Stimulated activated memory B cell treated with anti-CD40 and anti-IgM and Interleukin-4, amounts not matched to agents 10 μg/mL and 1 μg/mL and 100 μg/mL, for 72 hours (primary cell): ENCODE measurements around the gene CREB3L2.
"Not testable (repeated sequence)": the region's sequence is repeated elsewhere in the genome, so short reads cannot be mapped to it uniquely, and the experiment has no call there.

Source experiments
- ATAC-seq: fragments of 150-1000 bp; cut with Tn5 transposase; 2 replicates; pipeline ENCODE4 v1.10.0; 2021
- H3K27ac Mint-ChIP-seq: one replicate; pipeline ENCODE4 v1.8.0; 2022; ENCODE audit warnings: mild to moderate bottlenecking, mixed read lengths
- H3K27me3 Mint-ChIP-seq: one replicate; pipeline ENCODE4 v1.8.0; 2022; ENCODE audit warnings: mixed read lengths
- H3K36me3 Mint-ChIP-seq: one replicate; pipeline ENCODE4 v1.8.0; 2022; ENCODE audit warnings: mixed read lengths
- H3K4me1 Mint-ChIP-seq: one replicate; pipeline ENCODE4 v1.8.0; 2022; ENCODE audit warnings: mixed read lengths
- H3K4me3 Mint-ChIP-seq: one replicate; pipeline ENCODE4 v1.8.0; 2022; ENCODE audit warnings: mild to moderate bottlenecking, moderate library complexity, mixed read lengths
- H3K9me3 Mint-ChIP-seq: one replicate; pipeline ENCODE4 v1.8.0; 2022; ENCODE audit warnings: mixed read lengths

The CREB3L2 gene

GRCh38 chr7:138001529-138002095 lies at the start of gene CREB3L2:
Gene CREB3L2, minus strand, starts transcription at chr7:138002086. Its CDS starts 381 bp downstream, at chr7:138001705.
- ATAC-seq: peak; percentile 67
- peaks cover 26% of the 10 kb centered on the region for H3K4me1 Mint-ChIP-seq
- no peaks in the 10 kb centered on the region for H3K27me3 Mint-ChIP-seq
- peak within 1 kb of the TSS; percentile 88 for H3K4me3 Mint-ChIP-seq
- H3K9me3 Mint-ChIP-seq: no peaks in the 10 kb centered on the region
- H3K36me3 Mint-ChIP-seq: peaks cover 13% of the 10 kb centered on the region
- H3K27ac Mint-ChIP-seq: peak within 1 kb of the TSS; percentile 87

- ATAC-seq: no peak
- Mint-ChIP-seq H3K27ac (no peak overlapping the region), H3K27me3 (peaks cover 20% of the 10 kb centered on the region), H3K4me3 (no peak overlapping the region), H3K4me1 (no peaks in the 10 kb centered on the region), H3K36me3 (no peaks in the 10 kb centered on the region), H3K9me3 (peaks cover 7% of the 10 kb centered on the region)
Observed at GRCh38 chr7:138049505-138050116, 47.7 kb upstream of the CREB3L2 start.

DNA sequence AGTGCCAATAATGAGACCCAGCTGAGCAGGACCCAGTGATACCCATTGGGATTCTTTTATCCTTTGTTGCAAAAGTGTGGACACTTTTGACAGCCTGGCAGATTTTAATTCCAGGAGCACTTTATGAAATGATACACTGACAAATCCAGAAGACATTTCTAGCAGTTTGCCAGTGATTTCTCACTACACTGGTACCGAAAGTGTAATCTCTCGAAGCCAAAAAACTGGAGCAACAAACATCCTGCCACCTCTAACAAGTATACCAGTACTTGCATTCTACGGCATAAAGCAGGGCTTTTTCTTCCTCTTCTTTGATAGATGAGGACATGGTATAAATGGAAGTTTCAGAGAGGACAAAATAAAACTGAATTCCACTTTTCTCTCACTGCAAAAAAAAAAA lies 46.0 kb upstream of the CREB3L2 start:
- H3K27ac Mint-ChIP-seq: no peak overlapping the region
- peaks cover 20% of the 10 kb centered on the region for H3K27me3 Mint-ChIP-seq
- peaks cover 7% of the 10 kb centered on the region for H3K9me3 Mint-ChIP-seq
- ATAC-seq: no peak
- H3K36me3 Mint-ChIP-seq: no peaks in the 10 kb centered on the region
- H3K4me1 Mint-ChIP-seq: no peaks in the 10 kb centered on the region
- H3K4me3 Mint-ChIP-seq: no peak overlapping the region

- no peak for ATAC-seq
- Mint-ChIP-seq H3K27ac (no peak overlapping the region), H3K36me3 (no peaks in the 10 kb centered on the region), H3K27me3 (peaks cover 20% of the 10 kb centered on the region), H3K4me1 (peaks cover 4% of the 10 kb centered on the region), H3K9me3 (peaks cover 7% of the 10 kb centered on the region), H3K4me3 (no peak overlapping the region)
Observed at GRCh38 chr7:138044897-138045296, 43.0 kb upstream of the CREB3L2 start.

- not testable (repeated sequence) for H3K4me1 Mint-ChIP-seq, H3K4me3 Mint-ChIP-seq, H3K27ac Mint-ChIP-seq, ATAC-seq, H3K36me3 Mint-ChIP-seq
- peaks cover 11% of the 10 kb centered on the region for H3K27me3 Mint-ChIP-seq
- peaks cover 14% of the 10 kb centered on the region for H3K9me3 Mint-ChIP-seq
Observed at GRCh38 chr7:138040063-138040462, 38.2 kb upstream of the CREB3L2 start.

DNA sequence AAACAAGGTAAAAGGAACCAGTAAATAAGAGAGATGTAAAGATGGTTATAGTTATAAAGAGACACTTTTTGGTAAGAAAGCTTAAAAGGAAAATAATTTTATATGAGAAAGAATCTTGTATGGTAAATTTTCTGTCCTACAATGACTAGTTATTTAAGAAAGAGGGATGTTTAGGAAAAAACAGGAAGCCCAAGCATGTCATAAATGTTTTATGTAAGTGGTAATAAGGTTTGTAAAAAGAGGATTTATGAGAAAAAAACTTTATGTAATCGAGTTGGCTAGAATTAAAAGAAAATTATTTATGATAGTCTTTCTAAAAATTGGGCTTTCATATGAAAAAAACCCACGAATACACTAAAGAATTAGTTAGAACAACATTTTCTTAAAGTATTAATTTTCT lies 34.2 kb upstream of the CREB3L2 start:
- peaks cover 13% of the 10 kb centered on the region for H3K9me3 Mint-ChIP-seq
- no peak overlapping the region for H3K27ac Mint-ChIP-seq
- H3K36me3 Mint-ChIP-seq: no peaks in the 10 kb centered on the region
- H3K4me3 Mint-ChIP-seq: no peak overlapping the region
- peaks cover 8% of the 10 kb centered on the region for H3K27me3 Mint-ChIP-seq
- H3K4me1 Mint-ChIP-seq: peaks cover 6% of the 10 kb centered on the region
- ATAC-seq: no peak

GRCh38 chr7:138033241-138033640 lies 31.4 kb upstream of the CREB3L2 start:
- Mint-ChIP-seq H3K27ac (no peak overlapping the region), H3K36me3 (no peaks in the 10 kb centered on the region), H3K4me1 (peaks cover 11% of the 10 kb centered on the region), H3K27me3 (no peaks in the 10 kb centered on the region), H3K9me3 (peaks cover 6% of the 10 kb centered on the region), H3K4me3 (no peak overlapping the region)
- ATAC-seq: no peak

- no peak for ATAC-seq
- Mint-ChIP-seq H3K27ac (no peak overlapping the region), H3K4me3 (no peak overlapping the region), H3K36me3 (no peaks in the 10 kb centered on the region), H3K27me3 (no peaks in the 10 kb centered on the region), H3K4me1 (peaks cover 15% of the 10 kb centered on the region), H3K9me3 (peaks cover 6% of the 10 kb centered on the region)
Observed at GRCh38 chr7:138032770-138033169, 30.9 kb upstream of the CREB3L2 start.

GRCh38 chr7:138032186-138032585 lies 30.3 kb upstream of the CREB3L2 start:
- Mint-ChIP-seq H3K27me3 (no peaks in the 10 kb centered on the region), H3K4me1 (peaks cover 15% of the 10 kb centered on the region), H3K36me3 (no peaks in the 10 kb centered on the region), H3K4me3 (no peak overlapping the region), H3K9me3 (peaks cover 6% of the 10 kb centered on the region), H3K27ac (no peak overlapping the region)
- no peak for ATAC-seq

DNA sequence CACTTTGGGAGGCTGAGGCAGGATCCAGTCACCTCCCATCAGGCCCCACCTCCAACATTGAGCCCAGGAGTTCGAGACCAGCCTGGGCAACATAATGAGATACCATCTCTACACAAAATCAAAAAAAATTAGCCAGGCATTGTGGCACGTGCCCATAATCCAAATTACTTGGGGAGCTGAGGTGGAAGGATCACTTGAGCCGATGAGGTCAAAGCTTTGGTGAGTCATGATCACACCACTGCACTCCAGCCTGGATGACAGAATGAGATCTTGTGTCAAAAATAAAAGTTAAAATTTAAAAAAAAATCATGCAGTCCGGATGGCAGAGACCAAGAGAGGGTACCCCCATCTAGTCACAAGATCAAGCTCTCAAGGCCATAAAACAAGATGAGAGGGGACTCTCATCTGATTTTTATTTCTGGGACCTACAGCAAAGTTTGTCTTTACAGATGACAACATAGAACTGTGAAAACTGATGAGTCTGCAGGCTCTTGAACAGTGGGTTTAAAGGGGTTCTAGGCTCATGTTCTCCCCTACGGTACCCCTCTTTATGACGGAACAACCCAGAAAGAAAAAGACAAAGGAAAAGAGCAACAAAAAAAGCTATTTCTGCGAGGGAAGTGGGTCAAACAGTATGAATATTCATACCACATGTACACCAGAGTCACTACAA lies 28.9 kb upstream of the CREB3L2 start:
- Mint-ChIP-seq H3K4me1 (peaks cover 21% of the 10 kb centered on the region), H3K36me3 (no peaks in the 10 kb centered on the region), H3K27ac (no peak overlapping the region), H3K9me3 (peaks cover 3% of the 10 kb centered on the region), H3K4me3 (no peak overlapping the region), H3K27me3 (no peaks in the 10 kb centered on the region)
- no peak for ATAC-seq

DNA sequence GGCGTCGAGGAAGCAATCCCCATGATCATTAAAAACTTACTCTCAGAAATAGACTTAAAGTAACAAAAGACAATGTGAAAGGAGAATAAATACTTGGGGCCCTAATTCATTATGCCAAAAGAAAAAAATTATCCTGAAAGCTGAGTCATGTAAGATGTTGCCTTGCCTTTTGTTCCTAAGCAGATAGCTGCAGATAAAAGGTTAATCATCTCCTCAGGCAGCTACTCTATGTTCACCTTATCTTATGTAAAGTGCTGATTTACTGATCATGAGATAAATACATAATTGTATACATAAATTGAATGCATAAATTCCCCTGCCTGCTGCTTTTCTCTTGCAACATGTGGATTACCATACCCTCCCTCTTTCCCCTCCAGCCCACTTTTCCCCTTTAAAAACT lies 28.1 kb upstream of the CREB3L2 start:
- peaks cover 21% of the 10 kb centered on the region for H3K4me1 Mint-ChIP-seq
- H3K36me3 Mint-ChIP-seq: no peaks in the 10 kb centered on the region
- H3K27me3 Mint-ChIP-seq: no peaks in the 10 kb centered on the region
- no peak overlapping the region for H3K4me3 Mint-ChIP-seq
- peaks cover under 1% of the 10 kb centered on the region for H3K9me3 Mint-ChIP-seq
- H3K27ac Mint-ChIP-seq: no peak overlapping the region
- no peak for ATAC-seq

GRCh38 chr7:138029126-138029525 lies 27.2 kb upstream of the CREB3L2 start:
- no peak for ATAC-seq
- no peak overlapping the region for H3K4me3 Mint-ChIP-seq
- peak overlapping the region; percentile 46 for H3K27ac Mint-ChIP-seq
- H3K36me3 Mint-ChIP-seq: no peaks in the 10 kb centered on the region
- no peaks in the 10 kb centered on the region for H3K9me3 Mint-ChIP-seq
- peaks cover 23% of the 10 kb centered on the region for H3K4me1 Mint-ChIP-seq
- no peaks in the 10 kb centered on the region for H3K27me3 Mint-ChIP-seq

- H3K36me3 Mint-ChIP-seq: no peaks in the 10 kb centered on the region
- peak overlapping the region; percentile 40 for H3K27ac Mint-ChIP-seq
- peaks cover 27% of the 10 kb centered on the region for H3K4me1 Mint-ChIP-seq
- no peaks in the 10 kb centered on the region for H3K9me3 Mint-ChIP-seq
- no peaks in the 10 kb centered on the region for H3K27me3 Mint-ChIP-seq
- no peak for ATAC-seq
- no peak overlapping the region for H3K4me3 Mint-ChIP-seq
Observed at GRCh38 chr7:138027100-138027499, 25.2 kb upstream of the CREB3L2 start.

- peaks cover 27% of the 10 kb centered on the region for H3K4me1 Mint-ChIP-seq
- no peaks in the 10 kb centered on the region for H3K9me3 Mint-ChIP-seq
- H3K36me3 Mint-ChIP-seq: no peaks in the 10 kb centered on the region
- H3K27ac Mint-ChIP-seq: no peak overlapping the region
- no peak for ATAC-seq
- H3K4me3 Mint-ChIP-seq: no peak overlapping the region
- no peaks in the 10 kb centered on the region for H3K27me3 Mint-ChIP-seq
Observed at GRCh38 chr7:138025215-138026186, 23.6 kb upstream of the CREB3L2 start.

DNA sequence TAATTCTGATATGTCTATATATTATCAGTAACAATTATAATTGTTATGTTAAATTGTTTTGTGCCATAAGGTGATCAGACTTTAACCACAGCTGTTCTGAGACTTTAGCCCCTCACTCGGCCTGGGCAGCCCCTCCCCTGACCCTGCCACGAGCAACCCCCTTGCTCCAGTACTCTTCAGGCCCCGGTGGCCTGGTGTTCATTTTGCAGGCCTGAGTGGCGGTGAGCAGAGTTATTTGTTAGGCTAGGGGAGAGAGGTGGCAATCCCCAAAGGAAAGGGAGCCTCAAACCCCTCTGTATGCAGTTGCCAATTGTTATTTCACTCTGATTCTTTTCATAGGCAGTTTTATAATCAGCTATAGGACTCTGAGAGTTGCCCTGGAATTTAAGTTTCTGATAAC lies 22.9 kb upstream of the CREB3L2 start:
- no peak for ATAC-seq
- Mint-ChIP-seq H3K9me3 (no peaks in the 10 kb centered on the region), H3K27ac (no peak overlapping the region), H3K4me3 (no peak overlapping the region), H3K36me3 (no peaks in the 10 kb centered on the region), H3K27me3 (no peaks in the 10 kb centered on the region), H3K4me1 (peaks cover 27% of the 10 kb centered on the region)
